ENCODE measurements around the gene UBR1.

Gene UBR1

GRCh38 chr15:43111354-43111753 is 5.5 kb upstream of the UBR1 start:
- in situ Hi-C loops (cut with MboI; ENCODE audit: low sequenced_read_pairs), result no loop called here

GRCh38 chr15:43107751-43108150 is 1.9 kb upstream of the UBR1 start:
- in situ Hi-C loops (cut with MboI; ENCODE audit: low sequenced_read_pairs), result no loop called here

- in situ Hi-C loops (cut with MboI; ENCODE audit: low sequenced_read_pairs), result no loop called here
Measured at GRCh38 chr15:43106486-43106829, 620 bp upstream of the UBR1 start.

- in situ Hi-C loops (cut with MboI; ENCODE audit: low sequenced_read_pairs), result no loop called here
Measured at GRCh38 chr15:43105077-43105736, 631 bp downstream of the UBR1 start.

- in situ Hi-C loops (cut with MboI; ENCODE audit: low sequenced_read_pairs), result no loop called here
Measured at GRCh38 chr15:43104426-43104825, 1.4 kb downstream of the UBR1 start.

- in situ Hi-C loops (cut with MboI; ENCODE audit: low sequenced_read_pairs), result no loop called here
Measured at GRCh38 chr15:43103907-43104306, 1.9 kb downstream of the UBR1 start.

- in situ Hi-C loops (cut with MboI; ENCODE audit: low sequenced_read_pairs), result no loop called here
Measured at GRCh38 chr15:43102187-43102586, 3.7 kb downstream of the UBR1 start.

GRCh38 chr15:43100971-43101370 is 4.9 kb downstream of the UBR1 start:
- in situ Hi-C loops (cut with MboI; ENCODE audit: low sequenced_read_pairs), result no loop called here

- in situ Hi-C loops (cut with MboI; ENCODE audit: low sequenced_read_pairs), result no loop called here
Measured at GRCh38 chr15:43099105-43099845, 6.6 kb downstream of the UBR1 start.

GRCh38 chr15:43096411-43096810 is 9.4 kb downstream of the UBR1 start:
- in situ Hi-C loops (cut with MboI; ENCODE audit: low sequenced_read_pairs), result no loop called here

- in situ Hi-C loops (cut with MboI; ENCODE audit: low sequenced_read_pairs), result no loop called here
Measured at GRCh38 chr15:43095708-43096347, 10.0 kb downstream of the UBR1 start.

GRCh38 chr15:43095243-43095642 is 10.6 kb downstream of the UBR1 start:
- in situ Hi-C loops (cut with MboI; ENCODE audit: low sequenced_read_pairs), result no loop called here

- in situ Hi-C loops (cut with MboI; ENCODE audit: low sequenced_read_pairs), result no loop called here
Measured at GRCh38 chr15:43094416-43095030, 11.3 kb downstream of the UBR1 start.

- in situ Hi-C loops (cut with MboI; ENCODE audit: low sequenced_read_pairs), result no loop called here
Measured at GRCh38 chr15:43093026-43093425, 12.8 kb downstream of the UBR1 start.

GRCh38 chr15:43091859-43092258 is 14.0 kb downstream of the UBR1 start:
- in situ Hi-C loops (cut with MboI; ENCODE audit: low sequenced_read_pairs), result no loop called here

- in situ Hi-C loops (cut with MboI; ENCODE audit: low sequenced_read_pairs), result no loop called here
Measured at GRCh38 chr15:43086551-43086950, 19.3 kb downstream of the UBR1 start.

GRCh38 chr15:43085921-43086320 is 19.9 kb downstream of the UBR1 start:
- in situ Hi-C loops (cut with MboI; ENCODE audit: low sequenced_read_pairs), result no loop called here

- in situ Hi-C loops (cut with MboI; ENCODE audit: low sequenced_read_pairs), result no loop called here
Measured at GRCh38 chr15:43082509-43082908, 23.3 kb downstream of the UBR1 start.

GRCh38 chr15:43081283-43081682 is 24.6 kb downstream of the UBR1 start:
- in situ Hi-C loops (cut with MboI; ENCODE audit: low sequenced_read_pairs), result no loop called here

- in situ Hi-C loops (cut with MboI; ENCODE audit: low sequenced_read_pairs), result no loop called here
Measured at GRCh38 chr15:43071451-43071850, 34.4 kb downstream of the UBR1 start.

GRCh38 chr15:43070893-43071292 is 34.9 kb downstream of the UBR1 start:
- in situ Hi-C loops (cut with MboI; ENCODE audit: low sequenced_read_pairs), result no loop called here

GRCh38 chr15:43070249-43070648 is 35.6 kb downstream of the UBR1 start:
- in situ Hi-C loops (cut with MboI; ENCODE audit: low sequenced_read_pairs), result no loop called here
